ENCODE measurements around the gene PIK3CG. TPM values are rescaled to one million over a fixed set of nuclear protein-coding genes. Genes with fewer than 3 reads are reported as not detected.

PIK3CG gene
- total RNA-seq, 1 donor: not detected

- Histone ChIP-seq H3K79me2 (ENCODE audit: insufficient read depth, low read length) (no peaks in the 10 kb centered on the region), H3K4me2 (ENCODE audit: insufficient read depth, low read length) (no peak overlapping the region), H3K36me3 (ENCODE audit: insufficient read depth, low read length) (no peaks in the 10 kb centered on the region), H3K4me3 (ENCODE audit: insufficient read depth, low read length) (no peak overlapping the region), H3K27me3 (ENCODE audit: insufficient read depth, low read length) (peaks cover 5% of the 10 kb centered on the region), H3K4me1 (ENCODE audit: insufficient read depth, low read length) (no peaks in the 10 kb centered on the region), H3K27ac (ENCODE audit: low read depth, low read length) (no peak overlapping the region), H4K20me1 (ENCODE audit: insufficient read depth, low read length) (no peaks in the 10 kb centered on the region), H2AFZ (ENCODE audit: low read length) (no peak overlapping the region), H3K9me3 (ENCODE audit: low read depth, low read length) (no peaks in the 10 kb centered on the region)
- no peak for DNase-seq (ENCODE audit: insufficient read length, low spot score, missing footprints)
- TF ChIP-seq, protein P1, sequence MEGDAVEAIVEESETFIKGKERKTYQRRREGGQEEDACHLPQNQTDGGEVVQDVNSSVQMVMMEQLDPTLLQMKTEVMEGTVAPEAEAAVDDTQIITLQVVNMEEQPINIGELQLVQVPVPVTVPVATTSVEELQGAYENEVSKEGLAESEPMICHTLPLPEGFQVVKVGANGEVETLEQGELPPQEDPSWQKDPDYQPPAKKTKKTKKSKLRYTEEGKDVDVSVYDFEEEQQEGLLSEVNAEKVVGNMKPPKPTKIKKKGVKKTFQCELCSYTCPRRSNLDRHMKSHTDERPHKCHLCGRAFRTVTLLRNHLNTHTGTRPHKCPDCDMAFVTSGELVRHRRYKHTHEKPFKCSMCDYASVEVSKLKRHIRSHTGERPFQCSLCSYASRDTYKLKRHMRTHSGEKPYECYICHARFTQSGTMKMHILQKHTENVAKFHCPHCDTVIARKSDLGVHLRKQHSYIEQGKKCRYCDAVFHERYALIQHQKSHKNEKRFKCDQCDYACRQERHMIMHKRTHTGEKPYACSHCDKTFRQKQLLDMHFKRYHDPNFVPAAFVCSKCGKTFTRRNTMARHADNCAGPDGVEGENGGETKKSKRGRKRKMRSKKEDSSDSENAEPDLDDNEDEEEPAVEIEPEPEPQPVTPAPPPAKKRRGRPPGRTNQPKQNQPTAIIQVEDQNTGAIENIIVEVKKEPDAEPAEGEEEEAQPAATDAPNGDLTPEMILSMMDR (IDR thresholded peaks at IDR 0.05; ENCODE audit: extremely low read depth, low read depth, low read length): no peak
Observed at GRCh38 chr7:106863274-106863997, 1.6 kb upstream of the PIK3CG start.

GRCh38 chr7:106864298-106865081, 592 bp upstream of the PIK3CG start:
- Histone ChIP-seq H3K4me2 (ENCODE audit: insufficient read depth, low read length) (no peak overlapping the region), H3K27ac (ENCODE audit: low read depth, low read length) (no peak overlapping the region), H3K36me3 (ENCODE audit: insufficient read depth, low read length) (no peaks in the 10 kb centered on the region), H3K9me3 (ENCODE audit: low read depth, low read length) (no peaks in the 10 kb centered on the region), H3K4me3 (ENCODE audit: insufficient read depth, low read length) (no peak overlapping the region), H3K79me2 (ENCODE audit: insufficient read depth, low read length) (no peaks in the 10 kb centered on the region), H2AFZ (ENCODE audit: low read length) (no peak overlapping the region), H4K20me1 (ENCODE audit: insufficient read depth, low read length) (no peaks in the 10 kb centered on the region), H3K4me1 (ENCODE audit: insufficient read depth, low read length) (no peaks in the 10 kb centered on the region), H3K27me3 (ENCODE audit: insufficient read depth, low read length) (peaks cover 8% of the 10 kb centered on the region)
- TF ChIP-seq, protein P1 (IDR thresholded peaks at IDR 0.05; ENCODE audit: extremely low read depth, low read depth, low read length): no peak
- DNase-seq (ENCODE audit: insufficient read length, low spot score, missing footprints): no peak

- no peak for DNase-seq (ENCODE audit: insufficient read length, low spot score, missing footprints)
- no peaks in the 10 kb centered on the region for H4K20me1 ChIP-seq (ENCODE audit: insufficient read depth, low read length)
- no peak overlapping the region for H3K4me2 ChIP-seq (ENCODE audit: insufficient read depth, low read length)
- no peak overlapping the region for H3K27ac ChIP-seq (ENCODE audit: low read depth, low read length)
- no peak overlapping the region for H3K4me3 ChIP-seq (ENCODE audit: insufficient read depth, low read length)
- TF ChIP-seq, protein P1 (IDR thresholded peaks at IDR 0.05; ENCODE audit: extremely low read depth, low read depth, low read length): no peak
- peaks cover 16% of the 10 kb centered on the region for H3K27me3 ChIP-seq (ENCODE audit: insufficient read depth, low read length)
- H2AFZ ChIP-seq (ENCODE audit: low read length): no peak overlapping the region
- H3K79me2 ChIP-seq (ENCODE audit: insufficient read depth, low read length): no peaks in the 10 kb centered on the region
- no peaks in the 10 kb centered on the region for H3K4me1 ChIP-seq (ENCODE audit: insufficient read depth, low read length)
- no peaks in the 10 kb centered on the region for H3K36me3 ChIP-seq (ENCODE audit: insufficient read depth, low read length)
- no peaks in the 10 kb centered on the region for H3K9me3 ChIP-seq (ENCODE audit: low read depth, low read length)
Observed at GRCh38 chr7:106866298-106867281, 1.5 kb downstream of the PIK3CG start.

Data from osteoblast (primary cell).